Hindlimb muscle (tissue), 1 donor: ENCODE measurements around the gene PSMC3IP. TPM values are rescaled to one million over a fixed set of nuclear protein-coding genes. Genes with fewer than 3 reads are reported as not detected.
A peak's percentile ranks its signal among the peaks of the same experiment; 100 is the strongest.

ENCODE experiments used
- DNase-seq: peaks from one replicate; pipeline ENCODE4 v3.0.0-alpha.2; 2013
- polyA plus RNA-seq: library from polyadenylated mRNA; unstranded; fragments of 120-200 nt; gene quantifications from one replicate; pipeline ENCODE4 v1.2.1, GENCODE V29; 2013; ENCODE audit not compliant: insufficient read length

PSMC3IP gene
- polyA plus RNA-seq, 1 donor: 10.2 TPM

DNA sequence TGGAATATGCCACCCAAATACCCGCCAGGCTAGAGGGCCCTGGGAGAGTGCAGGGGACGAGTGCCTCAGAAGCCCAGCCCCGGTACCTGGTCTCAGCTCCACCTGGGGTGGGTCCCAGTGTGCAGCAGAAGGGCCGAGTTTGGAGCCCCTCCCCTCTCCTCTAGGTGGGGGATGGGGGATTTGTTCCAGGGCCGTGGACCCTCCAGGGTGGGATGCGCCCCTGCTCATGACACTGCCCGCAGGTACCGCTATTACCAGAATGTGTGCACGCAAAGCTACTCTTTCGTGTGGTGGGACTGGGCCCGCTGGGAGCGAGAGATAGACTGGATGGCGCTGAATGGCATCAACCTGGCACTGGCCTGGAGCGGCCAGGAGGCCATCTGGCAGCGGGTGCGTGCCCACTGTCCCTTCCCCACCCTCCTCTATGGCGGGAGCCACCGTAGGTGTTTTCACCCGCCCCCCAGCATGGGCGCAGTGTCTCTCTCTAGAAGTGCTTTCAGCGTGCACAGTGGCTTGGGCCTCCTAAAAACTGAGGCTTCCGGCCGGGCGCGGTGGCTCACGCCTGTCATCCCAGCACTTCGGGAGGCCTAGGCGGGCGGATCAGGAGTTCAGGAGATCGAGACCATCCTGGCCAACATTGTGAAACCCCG lies 40.2 kb downstream of the PSMC3IP start:
- no peak for DNase-seq

DNA sequence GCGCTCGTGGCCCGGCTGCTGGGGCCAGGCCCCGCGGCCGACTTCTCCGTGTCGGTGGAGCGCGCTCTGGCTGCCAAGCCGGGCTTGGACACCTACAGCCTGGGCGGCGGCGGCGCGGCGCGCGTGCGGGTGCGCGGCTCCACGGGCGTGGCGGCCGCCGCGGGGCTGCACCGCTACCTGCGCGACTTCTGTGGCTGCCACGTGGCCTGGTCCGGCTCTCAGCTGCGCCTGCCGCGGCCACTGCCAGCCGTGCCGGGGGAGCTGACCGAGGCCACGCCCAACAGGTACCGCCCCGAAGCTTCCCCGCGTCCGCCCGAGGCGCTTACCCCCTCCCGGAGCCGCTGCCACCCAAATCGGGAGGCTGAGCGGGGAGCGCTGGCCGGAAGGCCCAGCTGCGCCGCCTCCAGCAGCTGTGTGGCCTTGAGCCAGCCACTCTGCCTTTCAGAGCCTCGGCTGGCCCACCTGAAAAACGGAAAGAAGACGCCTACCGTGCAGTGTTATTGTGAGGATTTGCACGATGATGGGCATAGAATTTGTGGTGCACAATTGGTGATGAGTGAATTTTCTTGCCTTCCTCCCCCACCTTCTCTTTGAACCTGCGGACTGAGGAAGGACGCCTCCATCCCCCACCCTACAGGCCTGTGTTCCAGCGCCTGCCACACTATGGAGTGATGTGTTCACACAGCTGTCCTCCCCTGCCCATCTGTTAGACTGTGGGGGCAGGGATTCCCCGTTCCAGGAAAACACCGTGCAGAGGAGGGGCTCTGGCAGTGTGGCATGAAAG lies 41.0 kb downstream of the PSMC3IP start:
- DNase-seq: peak; percentile 83

DNA sequence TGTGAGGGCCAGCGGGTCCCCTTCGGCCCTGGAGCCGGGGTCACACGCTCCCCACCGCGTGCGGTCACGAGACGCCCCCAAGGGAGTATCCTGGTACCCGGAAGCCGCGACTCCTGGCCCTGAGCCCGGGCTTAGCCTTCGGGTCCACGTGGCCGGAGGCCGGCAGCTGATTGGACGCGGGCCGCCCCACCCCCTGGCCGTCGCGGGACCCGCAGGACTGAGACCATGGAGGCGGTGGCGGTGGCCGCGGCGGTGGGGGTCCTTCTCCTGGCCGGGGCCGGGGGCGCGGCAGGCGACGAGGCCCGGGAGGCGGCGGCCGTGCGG lies 41.5 kb downstream of the PSMC3IP start, which contains the start of gene NAGLU:
Gene NAGLU (plus strand): TSS at position 194 of the 324 bp plus-strand sequence. CDS start 32 bp downstream, at position 226.
- DNase-seq: peak; percentile 96

DNA sequence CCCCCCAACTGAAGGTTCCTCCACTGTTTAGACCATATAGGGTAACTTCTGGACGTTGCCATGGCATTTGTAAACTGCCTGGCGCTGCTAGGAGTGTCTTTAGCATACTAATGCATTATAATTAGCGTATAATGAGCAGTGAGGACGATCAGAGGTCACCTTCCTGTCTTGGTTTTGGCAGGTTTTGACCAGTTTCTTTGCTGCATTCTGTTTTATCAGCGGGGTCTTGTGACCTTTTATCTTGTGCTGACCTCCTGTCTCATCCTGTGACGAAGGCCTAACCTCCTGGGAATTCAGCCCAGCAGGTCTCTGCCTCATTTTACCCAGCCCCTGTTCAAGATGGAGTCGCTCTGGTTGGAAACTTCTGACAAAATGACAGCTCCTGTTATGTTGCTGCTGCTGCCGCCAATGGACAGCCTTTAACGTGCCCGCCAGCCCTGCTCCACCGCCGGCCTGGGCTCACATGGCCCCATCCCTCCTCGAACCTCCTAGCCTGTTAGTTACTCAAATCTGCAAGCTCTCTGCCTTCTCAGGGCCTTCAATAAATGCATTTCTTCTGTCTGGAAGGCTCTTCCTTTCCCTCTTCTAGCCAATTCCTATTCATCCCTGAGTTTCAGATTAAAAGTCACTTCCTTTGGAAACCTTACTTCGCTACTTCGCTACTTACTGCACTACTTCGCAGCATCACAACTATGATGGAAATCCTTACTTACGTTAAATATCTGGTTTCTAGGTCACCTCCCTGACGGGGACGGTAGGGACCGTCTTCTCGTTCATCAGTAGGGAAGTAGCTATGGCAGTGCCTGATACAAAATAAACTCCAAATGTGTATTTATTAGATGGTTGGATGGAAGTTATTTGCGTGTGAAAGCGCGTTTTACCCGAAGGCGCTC lies 42.1 kb downstream of the PSMC3IP start:
- no peak for DNase-seq

DNA sequence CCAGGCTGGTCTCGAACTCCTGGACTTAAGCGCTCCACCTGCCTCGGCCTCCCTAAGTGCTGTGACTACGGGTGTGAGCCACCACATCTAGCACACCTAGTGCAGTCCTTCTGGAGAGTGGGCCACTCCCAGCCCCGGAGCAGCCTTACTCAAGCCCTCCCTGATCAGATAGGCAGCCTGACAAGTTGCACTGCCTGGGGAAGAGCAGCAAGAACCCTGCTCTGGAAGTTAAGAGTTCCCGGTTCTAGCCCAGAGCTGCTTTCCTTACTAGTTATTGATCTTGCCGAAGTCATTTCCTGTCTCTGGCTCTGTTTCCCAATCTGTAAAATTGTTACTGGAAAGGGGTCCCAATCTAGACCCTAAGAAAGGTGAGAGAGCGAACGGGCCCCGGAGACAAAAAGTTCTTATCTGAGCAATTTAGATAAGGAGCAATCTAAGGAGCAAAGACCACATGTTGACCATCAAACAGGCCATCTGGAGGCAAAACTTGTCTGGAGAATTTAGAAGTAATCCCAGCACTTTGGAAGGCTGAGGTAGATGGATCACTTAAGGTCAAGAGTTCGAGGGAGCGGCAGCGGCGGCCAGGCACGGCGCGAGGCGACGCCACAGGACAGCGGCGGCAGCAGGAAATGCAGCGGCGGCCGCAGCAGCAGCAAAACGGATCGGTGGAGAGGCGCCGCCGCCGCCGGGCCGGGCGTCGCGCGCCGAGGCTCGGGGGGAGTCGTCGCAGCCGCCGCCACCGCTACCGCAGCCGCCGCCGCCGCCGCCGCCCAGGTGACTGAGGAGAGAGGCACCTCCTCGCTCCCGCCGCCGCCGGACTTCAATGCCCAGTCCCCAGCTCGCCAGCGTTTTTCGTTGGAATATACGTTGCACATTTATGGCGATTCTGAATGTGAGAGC lies 45.8 kb downstream of the PSMC3IP start:
- DNase-seq: peak; percentile 67

DNA sequence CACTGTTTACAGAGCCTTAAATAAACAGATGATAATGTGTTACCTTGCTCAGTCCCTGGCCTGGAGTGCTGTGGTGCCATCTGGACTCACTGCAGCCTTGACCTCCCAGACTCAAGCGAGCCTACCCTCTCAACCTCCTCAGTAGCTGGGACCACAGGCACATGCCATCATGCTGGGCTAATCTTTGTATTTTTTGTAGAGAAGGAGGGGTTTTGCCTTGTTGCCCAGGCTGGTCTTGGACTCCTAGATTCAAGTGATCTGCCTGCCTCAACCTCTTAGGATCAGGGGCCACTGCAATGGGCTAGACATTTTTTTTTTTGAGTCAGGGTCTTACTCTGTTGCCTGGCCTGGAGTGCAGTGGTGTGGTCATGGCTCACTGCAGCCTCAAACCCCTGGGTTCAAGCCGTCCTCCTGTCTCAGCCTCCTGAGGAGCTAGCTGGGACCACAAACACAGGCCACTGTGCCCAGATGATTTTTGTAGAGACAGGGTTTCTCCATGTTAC lies 46.5 kb downstream of the PSMC3IP start:
- no peak for DNase-seq

DNA sequence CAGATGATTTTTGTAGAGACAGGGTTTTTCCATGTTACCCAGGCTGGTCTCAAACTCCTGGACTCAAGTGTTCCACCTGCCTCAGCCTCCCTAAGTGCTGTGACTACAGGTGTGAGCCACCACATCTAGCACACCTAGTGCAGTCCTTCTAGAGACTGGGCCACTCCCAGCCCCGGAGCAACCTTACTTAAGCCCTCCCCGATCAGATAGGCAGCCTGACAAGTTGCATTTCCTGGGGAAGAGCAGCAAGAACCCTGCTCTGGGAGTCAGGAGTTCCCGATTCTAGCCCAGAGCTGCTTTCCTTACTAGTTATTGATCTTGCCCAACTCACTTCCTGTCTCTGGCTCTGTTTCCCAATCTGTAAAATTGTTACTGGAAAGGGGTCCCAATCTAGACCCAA lies 48.5 kb downstream of the PSMC3IP start:
- no peak for DNase-seq

DNA sequence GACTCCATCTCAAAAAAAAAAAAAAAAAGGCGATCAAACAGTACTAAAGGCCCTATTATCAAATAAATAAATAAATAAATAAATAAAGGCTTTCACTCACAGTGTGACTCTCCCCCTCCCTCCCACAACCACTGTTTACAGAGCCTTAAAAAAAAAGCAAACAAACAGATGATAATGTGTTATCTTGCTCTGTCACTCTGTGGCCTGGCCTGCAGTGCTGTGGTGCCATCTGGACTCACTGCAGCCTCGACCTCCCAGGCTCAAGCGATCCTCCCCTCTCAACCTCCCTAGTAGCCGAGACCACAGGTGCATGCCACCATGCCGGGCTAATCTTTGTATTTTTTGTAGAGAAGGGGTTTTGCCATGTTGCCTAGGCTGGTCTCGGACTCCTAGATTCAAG lies 49.6 kb downstream of the PSMC3IP start:
- DNase-seq: no peak

DNA sequence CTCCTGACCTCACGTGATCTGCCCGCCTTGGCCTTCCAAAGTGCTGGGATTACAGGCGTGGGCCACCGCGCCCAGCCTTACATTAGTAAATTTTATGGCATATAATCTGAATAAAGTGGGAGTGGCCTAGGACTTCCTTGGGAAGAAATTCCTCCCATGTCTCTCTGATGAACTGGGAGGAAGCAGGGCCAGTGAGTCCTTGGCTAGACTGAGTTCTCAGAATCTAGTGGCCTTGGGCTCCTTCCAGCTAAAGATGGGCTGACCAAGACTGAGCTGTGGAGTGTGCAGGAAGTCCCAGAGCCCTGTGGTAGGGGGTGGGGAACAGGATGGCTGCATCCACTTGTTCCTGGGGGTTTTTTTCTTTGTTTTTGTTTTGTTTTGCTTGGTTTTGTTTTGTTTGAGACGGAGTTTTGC lies 51.5 kb downstream of the PSMC3IP start:
- DNase-seq: no peak

DNA sequence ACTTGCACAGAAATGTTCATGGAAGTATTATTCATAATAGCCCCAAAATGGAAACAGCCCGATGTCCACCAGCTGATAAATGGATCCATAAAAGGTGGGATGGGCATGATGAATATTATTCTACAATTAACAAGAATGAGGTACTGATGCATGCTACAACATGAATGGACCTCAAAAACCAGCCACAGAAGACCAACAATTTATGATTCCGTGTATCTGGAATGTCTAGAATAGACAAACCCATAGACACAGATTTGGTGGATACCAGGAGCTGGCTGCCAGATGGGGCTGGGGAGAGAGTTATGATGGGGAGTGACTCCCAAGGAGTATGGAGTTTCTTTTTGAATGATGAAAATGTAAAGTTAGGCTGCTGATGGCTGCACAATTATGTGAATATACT lies 52.3 kb downstream of the PSMC3IP start:
- DNase-seq: no peak

DNA sequence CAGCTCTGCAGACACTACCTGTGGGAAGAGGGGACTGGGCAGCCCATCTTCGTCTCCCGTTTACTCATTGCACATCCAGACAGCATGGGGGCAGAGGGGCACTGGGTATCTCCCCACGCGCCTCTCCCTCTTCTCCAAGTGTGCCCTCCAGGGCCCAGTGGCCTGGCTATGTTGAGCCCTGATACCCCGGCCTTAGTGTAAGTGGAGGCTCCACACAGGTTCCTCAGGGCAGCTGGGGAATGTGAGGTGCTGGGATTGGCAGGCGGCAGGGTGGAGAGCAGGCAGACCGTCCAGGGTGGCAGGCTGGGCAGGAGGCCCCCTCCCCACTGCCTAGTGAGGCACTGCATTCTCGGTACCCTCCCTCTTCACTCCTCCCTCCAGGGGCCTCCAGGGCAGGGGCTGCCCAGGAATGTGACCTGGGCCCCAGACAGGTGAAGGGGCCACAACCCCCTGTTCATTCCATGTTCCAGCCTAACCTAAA lies 54.7 kb downstream of the PSMC3IP start:
- DNase-seq: no peak

Other genes starting within 250 kb of the PSMC3IP start
- 70.4 TPM for gene STAT3, start 189.3 kb downstream of the PSMC3IP start, polyA plus RNA-seq
- gene CAVIN1, start 154.5 kb downstream of the PSMC3IP start, polyA plus RNA-seq: 301 TPM
- gene ATP6V0A1, start 118.9 kb downstream of the PSMC3IP start, polyA plus RNA-seq: 31.0 TPM
- 22.7 TPM for gene NAGLU, start 41.5 kb downstream of the PSMC3IP start, polyA plus RNA-seq
- gene HSD17B1, start 24.8 kb downstream of the PSMC3IP start, polyA plus RNA-seq: 3.3 TPM
- gene COASY, start 15.6 kb downstream of the PSMC3IP start, polyA plus RNA-seq: 28.6 TPM
- 35.2 TPM for gene MLX, start 10.6 kb downstream of the PSMC3IP start, polyA plus RNA-seq
- 39.5 TPM for gene RETREG3, start 31.6 kb upstream of the PSMC3IP start, polyA plus RNA-seq
- gene TUBG1, start 32.0 kb upstream of the PSMC3IP start, polyA plus RNA-seq: 33.6 TPM
- gene TUBG2, start 81.6 kb upstream of the PSMC3IP start, polyA plus RNA-seq: 14.7 TPM
- 62.6 TPM for gene PLEKHH3, start 99.3 kb upstream of the PSMC3IP start, polyA plus RNA-seq
- 3.2 TPM for gene CCR10, start 104.1 kb upstream of the PSMC3IP start, polyA plus RNA-seq
- 12.1 TPM for gene CNTNAP1, start 104.8 kb upstream of the PSMC3IP start, polyA plus RNA-seq
- 27.3 TPM for gene EZH1, start 167.3 kb upstream of the PSMC3IP start, polyA plus RNA-seq
- 69.2 TPM for gene RAMP2, start 183.5 kb upstream of the PSMC3IP start, polyA plus RNA-seq
- gene VPS25, start 195.7 kb upstream of the PSMC3IP start, polyA plus RNA-seq: 30.0 TPM
- 0.19 TPM for gene WNK4, start 202.9 kb upstream of the PSMC3IP start, polyA plus RNA-seq
- gene COA3, start 221.0 kb upstream of the PSMC3IP start, polyA plus RNA-seq: 53.5 TPM
- 0.70 TPM for gene CNTD1, start 221.1 kb upstream of the PSMC3IP start, polyA plus RNA-seq
- gene BECN1, start 246.6 kb upstream of the PSMC3IP start, polyA plus RNA-seq: 49.3 TPM